A549 (cell line): ENCODE data around the gene GPRC5A. TPM values are rescaled to one million over a fixed set of nuclear protein-coding genes. Genes with fewer than 3 reads are reported as not detected.

Source experiments
- ATAC-seq, 2 experiments: fragments of 200-7000 bp in 1 of 2; fragments of >200 bp in 1 of 2; cut with Nextera tagmentation in 1 of 2; cut with Tn5 transposase in 1 of 2; 3 replicates each; pipeline versions ENCODE4 v1.8.0 to v1.9.1; 2018 to 2020; ENCODE audit warnings: mild to moderate bottlenecking in 1 of 2, moderate library complexity in 1 of 2
- CTCF ChIA-PET: fragments of 300-600 bp; sonication (Branson Sonifier 250); formaldehyde crosslinking; extraction: SDS; loops from one replicate; lab custom pipeline; 2021; ENCODE audit warnings: antibody characterized with exemption, inconsistent platforms; lab: Yijun Ruan, JAX
- POLR2A ChIA-PET: fragments of 350-600 bp; formaldehyde crosslinking; extraction: SDS; loops from one replicate; lab custom pipeline; 2021; ENCODE audit warnings: antibody characterized with exemption, inconsistent platforms; lab: Yijun Ruan, JAX
- DNase-seq, 2 experiments: peaks; one replicate each; pipeline versions ENCODE4 v3.0.0 to v3.0.0-alpha.2; 2011 to 2016; ENCODE audit warnings: low read depth in 1 of 2, low spot score in 1 of 2
- FAIRE-seq: peaks from 2 replicates; lab custom pipeline; 2011; peaks lifted over from hg19 to GRCh38; lab: Jason Lieb, UNC
- H3K27ac ChIP-seq, 2 experiments: fragments of >200 bp; sonication (Bioruptor Twin); formaldehyde crosslinking; 3 replicates each; pipeline ENCODE4 v1.5.1; 2016 to 2017
- H3K4me1 ChIP-seq: fragments of >200 bp; sonication (Bioruptor Twin); formaldehyde crosslinking; 3 replicates; pipeline ENCODE4 v1.6.1; 2016
- H3K4me2 ChIP-seq: fragments of >200 bp; sonication (Bioruptor Twin); formaldehyde crosslinking; 3 replicates; pipeline ENCODE4 v1.6.1; 2016
- H3K4me3 ChIP-seq: fragments of >200 bp; sonication (Bioruptor Twin); formaldehyde crosslinking; 3 replicates; pipeline ENCODE4 v1.5.1; 2016
- H3K9me3 ChIP-seq: fragments of >200 bp; sonication (Bioruptor Twin); formaldehyde crosslinking; 3 replicates; pipeline ENCODE4 v1.6.1; 2016
- BHLHE40 ChIP-seq: IDR thresholded peaks from 2 replicates; pipeline ENCODE4 v1.6.1; 2012; ENCODE audit warnings: low read depth, low read length, inconsistent platforms
- CBX2 ChIP-seq: fragments of 200-600 bp; sonication (generic); IDR thresholded peaks from 2 replicates; pipeline ENCODE4 v1.6.1; 2016; ENCODE audit warnings: low read depth, mild to moderate bottlenecking, borderline replicate concordance
- CBX8 ChIP-seq: fragments of 200-600 bp; sonication (generic); IDR thresholded peaks from 2 replicates; pipeline ENCODE4 v1.6.1; 2016
- EP300 ChIP-seq, 2 experiments: fragments of >200 bp; sonication (Bioruptor Twin); formaldehyde crosslinking; IDR thresholded peaks; 2 replicates in 1 of 2; 3 replicates in 1 of 2; pipeline ENCODE4 v1.6.1; 2016 to 2017
- FOSL2 ChIP-seq, 2 experiments: fragments of 450-650 bp in 1 of 2; fragments of >200 bp in 1 of 2; sonication (Bioruptor Twin) in 1 of 2; formaldehyde crosslinking; IDR thresholded peaks; 2 replicates each; pipeline versions ENCODE4 v1.5.0 to v1.6.1; 2016 to 2020; ENCODE audit warnings: mild to moderate bottlenecking in 1 of 2, moderate library complexity in 1 of 2
- GATA3 ChIP-seq: IDR thresholded peaks from 2 replicates; pipeline ENCODE4 v1.6.1; 2012; ENCODE audit warnings: borderline replicate concordance
- HEYL ChIP-seq: fragments of 250-450 bp; sonication (Bioruptor Pico); IDR thresholded peaks from 2 replicates; pipeline ENCODE4 v1.8.0; 2021; ENCODE audit warnings: mild to moderate bottlenecking, moderate library complexity
- HMGXB4 ChIP-seq: fragments of 250-450 bp; sonication (Bioruptor Pico); IDR thresholded peaks from 2 replicates; pipeline ENCODE4 v1.5.0; 2021; ENCODE audit warnings: mild to moderate bottlenecking, moderate library complexity, borderline replicate concordance
- HOXB13 ChIP-seq: fragments of 250-450 bp; sonication (Bioruptor Pico); IDR thresholded peaks from 2 replicates; pipeline ENCODE4 v1.5.0; 2020; ENCODE audit warnings: low read depth, mild to moderate bottlenecking, moderate library complexity
- KDM5A ChIP-seq: fragments of 200-600 bp; sonication (generic); IDR thresholded peaks from 2 replicates; pipeline ENCODE4 v1.6.1; 2016; ENCODE audit warnings: antibody characterized with exemption, mild to moderate bottlenecking
- MAFK ChIP-seq: fragments of 450-650 bp; IDR thresholded peaks from 2 replicates; pipeline ENCODE4 v1.6.1; 2014; ENCODE audit not compliant: partially characterized antibody
- MAZ ChIP-seq: fragments of 150-350 bp; IDR thresholded peaks from 2 replicates; pipeline ENCODE4 v1.6.1; 2014; ENCODE audit warnings: antibody characterized with exemption, low read depth, low read length, borderline replicate concordance
- MYC ChIP-seq: IDR thresholded peaks from 2 replicates; pipeline ENCODE4 v1.6.1; 2012; ENCODE audit warnings: mild to moderate bottlenecking, inconsistent platforms, low read length, improper control_type of control experiment, borderline replicate concordance
- NFE2L2 ChIP-seq: fragments of 150-350 bp; conservative IDR thresholded peaks from 2 replicates; pipeline ENCODE4 v1.6.1; 2014; ENCODE audit warnings: low read length
- RARB ChIP-seq: fragments of 250-450 bp; sonication (Bioruptor Pico); IDR thresholded peaks from 2 replicates; pipeline ENCODE4 v1.8.0; 2021; ENCODE audit warnings: mild to moderate bottlenecking, moderate library complexity
- TFCP2L1 ChIP-seq: fragments of 250-450 bp; sonication (Bioruptor Pico); IDR thresholded peaks from 2 replicates; pipeline ENCODE4 v1.5.0; 2021; ENCODE audit warnings: mild to moderate bottlenecking
- USF2 ChIP-seq: fragments of 450-650 bp; IDR thresholded peaks from 2 replicates; pipeline ENCODE4 v1.6.1; 2014; ENCODE audit warnings: antibody characterized with exemption
- ZC3H11A ChIP-seq: fragments of 450-650 bp; IDR thresholded peaks from 2 replicates; pipeline ENCODE4 v1.6.1; 2014; ENCODE audit warnings: antibody characterized with exemption, mild to moderate bottlenecking
- ZSCAN20 ChIP-seq: fragments of 250-450 bp; sonication (Bioruptor Pico); IDR thresholded peaks from 2 replicates; pipeline ENCODE4 v1.8.0; 2022; ENCODE audit warnings: mild to moderate bottlenecking, moderate library complexity
- WGBS: methylation state at CpG from one replicate; pipeline ENCODE4 v1.1.6; 2017; ENCODE audit errors: missing lambda C conversion rate; 5-methylcytosine and 5-hydroxymethylcytosine counted together
- polyA plus RNA-seq, 4 experiments: library from polyadenylated mRNA; depleted of rRNA in 3 of 4; stranded (reverse); fragments of >200 nt; fragmentation: RNase III in 1 of 4; extraction: RNeasy Plus Mini Kit Qiagen cat#74134 plus additional on column Dnase treatment in 1 of 4; gene quantifications; 2 replicates in 3 of 4; 3 replicates in 1 of 4; pipeline ENCODE4 v1.2.3, GENCODE V29; 2011 to 2017
- TF ChIP-seq, protein P1 (sequence below): IDR thresholded peaks from 2 replicates; pipeline ENCODE4 v1.6.1; 2012; ENCODE audit warnings: low read depth, borderline replicate concordance
- TF ChIP-seq, protein P2 (sequence below): fragments of 200-600 bp; sonication (generic); IDR thresholded peaks from 2 replicates; pipeline ENCODE4 v1.6.1; 2016; ENCODE audit warnings: antibody characterized with exemption, mild to moderate bottlenecking, moderate library complexity
- TF ChIP-seq, protein P3 (sequence below): fragments of >200 bp; sonication (Bioruptor Twin); formaldehyde crosslinking; IDR thresholded peaks from 3 replicates; pipeline ENCODE4 v1.6.1; 2016
- TF ChIP-seq, protein P4 (sequence below): IDR thresholded peaks from 2 replicates; pipeline ENCODE4 v1.6.1; 2012

GPRC5A gene
- polyA plus RNA-seq, 2 of the 4 experiments (the other 2 are of a cell fraction): 173 to 296 TPM

- FAIRE-seq: no peak
- peak overlapping the region in 1 of 2 experiments; percentile 85; a peak in 4 of 6 replicates for H3K27ac ChIP-seq
- peaks cover 83% of the 10 kb centered on the region for H3K4me1 ChIP-seq
- TF ChIP-seq MAFK (no peak), USF2 (no peak), RARB (CRISPR knock-in tag) (no peak), CBX8 (no peak), FOSL2 (IDR thresholded peaks at IDR 0.05) (no peak), FOSL2 (CRISPR knock-in tag; IDR thresholded peaks at IDR 0.05) (no peak), MYC (no peak), CBX2 (no peak), EP300 (IDR thresholded peaks at IDR 0.05) (no peak), BHLHE40 (no peak), ZSCAN20 (no peak), HEYL (CRISPR knock-in tag) (no peak), HMGXB4 (CRISPR knock-in tag) (no peak), GATA3 (no peak), KDM5A (no peak), TFCP2L1 (CRISPR knock-in tag) (no peak), ZC3H11A (no peak), MAZ (no peak), HOXB13 (CRISPR knock-in tag) (no peak)
- TF ChIP-seq, protein P1, sequence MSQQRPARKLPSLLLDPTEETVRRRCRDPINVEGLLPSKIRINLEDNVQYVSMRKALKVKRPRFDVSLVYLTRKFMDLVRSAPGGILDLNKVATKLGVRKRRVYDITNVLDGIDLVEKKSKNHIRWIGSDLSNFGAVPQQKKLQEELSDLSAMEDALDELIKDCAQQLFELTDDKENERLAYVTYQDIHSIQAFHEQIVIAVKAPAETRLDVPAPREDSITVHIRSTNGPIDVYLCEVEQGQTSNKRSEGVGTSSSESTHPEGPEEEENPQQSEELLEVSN: no peak
- TF ChIP-seq, all 56 proteins: peak for 0
- WGBS: 85% methylated on average over 6 of the region's 6 CpGs
- ChIA-PET POLR2A (no interaction called here), CTCF (interaction anchor here (0.7 to 7.7 kb wide), 8 partner anchors 11 to 115 kb away, joined by 3 to 48 read pairs (median 7); partner anchors contain the start of gene DDX47)
- peak overlapping the region; percentile 89; the same call in 2 of the 3 replicates for H3K4me2 ChIP-seq
- ATAC-seq (no peak), DNase-seq (peak in 1 of 2 experiments; percentile 43)
- H3K4me3 ChIP-seq: no peak overlapping the region
- no peaks in the 10 kb centered on the region for H3K9me3 ChIP-seq
These were observed 5.9 kb downstream of the GPRC5A start for GRCh38 chr12:12897302-12897701.

GRCh38 chr12:12898136-12898717 lies 6.9 kb downstream of the GPRC5A start:
- DNase-seq: peak in 1 of 2 experiments; percentile 36
- CTCF ChIA-PET: interaction anchor here (0.7 to 7.7 kb wide), 9 partner anchors 10 to 114 kb away, joined by 3 to 48 read pairs (median 4); partner anchors contain the start of gene DDX47
- Histone ChIP-seq H3K4me2 (peak overlapping the region; percentile 89), H3K4me3 (no peak overlapping the region), H3K4me1 (peaks cover 92% of the 10 kb centered on the region), H3K9me3 (no peaks in the 10 kb centered on the region), H3K27ac (peak overlapping the region; percentile 17 to 85; a peak in 5 of 6 replicates)
- no peak for FAIRE-seq
- 80% methylated on average over 9 of the region's 9 CpGs for WGBS
- POLR2A ChIA-PET: no interaction called here
- TF ChIP-seq RARB (CRISPR knock-in tag) (no peak), USF2 (no peak), NFE2L2 (no peak)
- TF ChIP-seq, protein P2, sequence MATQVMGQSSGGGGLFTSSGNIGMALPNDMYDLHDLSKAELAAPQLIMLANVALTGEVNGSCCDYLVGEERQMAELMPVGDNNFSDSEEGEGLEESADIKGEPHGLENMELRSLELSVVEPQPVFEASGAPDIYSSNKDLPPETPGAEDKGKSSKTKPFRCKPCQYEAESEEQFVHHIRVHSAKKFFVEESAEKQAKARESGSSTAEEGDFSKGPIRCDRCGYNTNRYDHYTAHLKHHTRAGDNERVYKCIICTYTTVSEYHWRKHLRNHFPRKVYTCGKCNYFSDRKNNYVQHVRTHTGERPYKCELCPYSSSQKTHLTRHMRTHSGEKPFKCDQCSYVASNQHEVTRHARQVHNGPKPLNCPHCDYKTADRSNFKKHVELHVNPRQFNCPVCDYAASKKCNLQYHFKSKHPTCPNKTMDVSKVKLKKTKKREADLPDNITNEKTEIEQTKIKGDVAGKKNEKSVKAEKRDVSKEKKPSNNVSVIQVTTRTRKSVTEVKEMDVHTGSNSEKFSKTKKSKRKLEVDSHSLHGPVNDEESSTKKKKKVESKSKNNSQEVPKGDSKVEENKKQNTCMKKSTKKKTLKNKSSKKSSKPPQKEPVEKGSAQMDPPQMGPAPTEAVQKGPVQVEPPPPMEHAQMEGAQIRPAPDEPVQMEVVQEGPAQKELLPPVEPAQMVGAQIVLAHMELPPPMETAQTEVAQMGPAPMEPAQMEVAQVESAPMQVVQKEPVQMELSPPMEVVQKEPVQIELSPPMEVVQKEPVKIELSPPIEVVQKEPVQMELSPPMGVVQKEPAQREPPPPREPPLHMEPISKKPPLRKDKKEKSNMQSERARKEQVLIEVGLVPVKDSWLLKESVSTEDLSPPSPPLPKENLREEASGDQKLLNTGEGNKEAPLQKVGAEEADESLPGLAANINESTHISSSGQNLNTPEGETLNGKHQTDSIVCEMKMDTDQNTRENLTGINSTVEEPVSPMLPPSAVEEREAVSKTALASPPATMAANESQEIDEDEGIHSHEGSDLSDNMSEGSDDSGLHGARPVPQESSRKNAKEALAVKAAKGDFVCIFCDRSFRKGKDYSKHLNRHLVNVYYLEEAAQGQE: no peak
- TF ChIP-seq, protein P3, sequence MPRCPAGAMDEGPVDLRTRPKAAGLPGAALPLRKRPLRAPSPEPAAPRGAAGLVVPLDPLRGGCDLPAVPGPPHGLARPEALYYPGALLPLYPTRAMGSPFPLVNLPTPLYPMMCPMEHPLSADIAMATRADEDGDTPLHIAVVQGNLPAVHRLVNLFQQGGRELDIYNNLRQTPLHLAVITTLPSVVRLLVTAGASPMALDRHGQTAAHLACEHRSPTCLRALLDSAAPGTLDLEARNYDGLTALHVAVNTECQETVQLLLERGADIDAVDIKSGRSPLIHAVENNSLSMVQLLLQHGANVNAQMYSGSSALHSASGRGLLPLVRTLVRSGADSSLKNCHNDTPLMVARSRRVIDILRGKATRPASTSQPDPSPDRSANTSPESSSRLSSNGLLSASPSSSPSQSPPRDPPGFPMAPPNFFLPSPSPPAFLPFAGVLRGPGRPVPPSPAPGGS: no peak
- TF ChIP-seq, protein P4, sequence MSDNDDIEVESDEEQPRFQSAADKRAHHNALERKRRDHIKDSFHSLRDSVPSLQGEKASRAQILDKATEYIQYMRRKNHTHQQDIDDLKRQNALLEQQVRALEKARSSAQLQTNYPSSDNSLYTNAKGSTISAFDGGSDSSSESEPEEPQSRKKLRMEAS: 0 out of 2 replicates have a peak, but pooled peaks have one; percentile 21
- no peak for ATAC-seq
